Natural killer cell (primary cell): ENCODE results near the gene RAB44. TPM values are rescaled to one million over a fixed set of nuclear protein-coding genes. Genes with fewer than 3 reads are reported as not detected.

ENCODE experiments used
- ATAC-seq, 3 donors: fragments of 150-1000 bp in 2 of 3; fragments of 200-7000 bp in 1 of 3; cut with Tn5 transposase; 1 replicate in 1 of 3; 2 replicates in 2 of 3; pipeline ENCODE4 v1.10.0; 2021; ENCODE audit warnings: mild to moderate bottlenecking in 2 of 3, moderate library complexity in 2 of 3
- DNase-seq, 2 donors: peaks; one replicate each; pipeline versions ENCODE4 v3.0.0 to v3.0.0-alpha.2; 2013 to 2021; ENCODE audit warnings: mixed read lengths in 1 of 2
- H3K27ac ChIP-seq: one replicate; pipeline ENCODE4 v1.5.1; 2013; ENCODE audit warnings: mild to moderate bottlenecking, low read length
- H3K27me3 ChIP-seq: one replicate; pipeline ENCODE4 v1.6.1; 2013; ENCODE audit warnings: low read length; ENCODE audit not compliant: control insufficient read depth, insufficient read depth
- H3K36me3 ChIP-seq: one replicate; pipeline ENCODE4 v1.6.1; 2013; ENCODE audit warnings: low read length; ENCODE audit not compliant: control insufficient read depth, insufficient read depth
- H3K4me1 ChIP-seq: one replicate; pipeline ENCODE4 v1.6.1; 2013; ENCODE audit warnings: low read length; ENCODE audit not compliant: control insufficient read depth, insufficient read depth
- H3K4me3 ChIP-seq: one replicate; pipeline ENCODE4 v1.5.1; 2013; ENCODE audit warnings: low read length
- H3K9me3 ChIP-seq: one replicate; pipeline ENCODE4 v1.6.1; 2013; ENCODE audit warnings: low read length; ENCODE audit not compliant: control insufficient read depth, insufficient read depth
- H3K27ac Mint-ChIP-seq, 2 donors: one replicate each; pipeline ENCODE4 v1.8.0; 2022; ENCODE audit warnings: mild to moderate bottlenecking in 2 of 2, mixed read lengths in 2 of 2, moderate library complexity in 1 of 2
- H3K27me3 Mint-ChIP-seq, 2 donors: one replicate each; pipeline ENCODE4 v1.8.0; 2022; ENCODE audit warnings: low read depth in 2 of 2, mixed read lengths in 2 of 2
- H3K36me3 Mint-ChIP-seq: one replicate; pipeline ENCODE4 v1.8.0; 2022; ENCODE audit warnings: mixed read lengths
- H3K4me1 Mint-ChIP-seq, 2 donors: one replicate each; pipeline ENCODE4 v1.8.0; 2022; ENCODE audit warnings: mixed read lengths in 2 of 2
- H3K4me3 Mint-ChIP-seq: one replicate; pipeline ENCODE4 v1.8.0; 2022; ENCODE audit warnings: mild to moderate bottlenecking, moderate library complexity, mixed read lengths
- H3K9me3 Mint-ChIP-seq, 2 donors: one replicate each; pipeline ENCODE4 v1.8.0; 2022; ENCODE audit warnings: mixed read lengths in 2 of 2
- WGBS: methylation state at CpG from one replicate; pipeline ENCODE4 v1.1.7; 2013; ENCODE audit warnings: missing lambda C conversion rate; ENCODE audit not compliant: insufficient coverage; 5-methylcytosine and 5-hydroxymethylcytosine counted together
- intact Hi-C: fragments of 100-400 bp; cut with micrococcal nuclease; formaldehyde crosslinking; loops from one replicate; pipeline ENCODE4 v1.14.2; 2022
- total RNA-seq, 4 donors: library from RNA; stranded (reverse); fragments of 120-200 nt in 1 of 4; gene quantifications; one replicate each; pipeline versions ENCODE4 v1.2.3 to v1.2.4, GENCODE V29; 2013 to 2022
- TF ChIP-seq, protein P1 (sequence below): fragments of 200-600 bp; IDR thresholded peaks from one replicate; pipeline ENCODE4 v1.8.0; 2022; ENCODE audit warnings: antibody characterized with exemption

The RAB44 gene
- total RNA-seq, 3 donors from 2014 or later (not counting 1 experiment from before 2014, with no cell fraction given): 0.09 to 12.9 (median 0.70) TPM

DNA sequence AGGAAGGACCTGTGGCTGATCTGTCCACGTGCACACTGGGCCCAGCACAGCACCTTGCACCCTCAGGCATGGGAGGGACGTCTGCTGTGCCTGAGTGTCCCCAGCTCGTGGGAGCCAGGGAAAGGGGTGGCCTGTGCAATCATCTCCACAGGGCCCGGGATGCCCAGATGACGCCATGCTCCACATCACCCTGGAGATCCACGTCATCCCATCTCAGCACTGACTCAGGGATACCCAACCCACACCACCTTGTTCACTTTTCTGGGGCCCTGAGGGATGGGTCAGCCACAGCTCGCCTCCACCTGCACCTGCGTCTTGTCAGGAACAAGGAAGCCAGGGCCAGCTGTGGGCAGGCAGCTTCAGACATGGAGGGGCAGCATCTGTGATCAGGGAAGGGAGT lies 48.2 kb downstream of the RAB44 start:
- ATAC-seq (no peak), DNase-seq (no peak)
- H3K9me3 Mint-ChIP-seq: no peaks in the 10 kb centered on the region
- peaks cover 12% of the 10 kb centered on the region for H3K4me1 ChIP-seq
- WGBS: 79% methylated on average over 8 of the region's 8 CpGs
- TF ChIP-seq, protein P1, sequence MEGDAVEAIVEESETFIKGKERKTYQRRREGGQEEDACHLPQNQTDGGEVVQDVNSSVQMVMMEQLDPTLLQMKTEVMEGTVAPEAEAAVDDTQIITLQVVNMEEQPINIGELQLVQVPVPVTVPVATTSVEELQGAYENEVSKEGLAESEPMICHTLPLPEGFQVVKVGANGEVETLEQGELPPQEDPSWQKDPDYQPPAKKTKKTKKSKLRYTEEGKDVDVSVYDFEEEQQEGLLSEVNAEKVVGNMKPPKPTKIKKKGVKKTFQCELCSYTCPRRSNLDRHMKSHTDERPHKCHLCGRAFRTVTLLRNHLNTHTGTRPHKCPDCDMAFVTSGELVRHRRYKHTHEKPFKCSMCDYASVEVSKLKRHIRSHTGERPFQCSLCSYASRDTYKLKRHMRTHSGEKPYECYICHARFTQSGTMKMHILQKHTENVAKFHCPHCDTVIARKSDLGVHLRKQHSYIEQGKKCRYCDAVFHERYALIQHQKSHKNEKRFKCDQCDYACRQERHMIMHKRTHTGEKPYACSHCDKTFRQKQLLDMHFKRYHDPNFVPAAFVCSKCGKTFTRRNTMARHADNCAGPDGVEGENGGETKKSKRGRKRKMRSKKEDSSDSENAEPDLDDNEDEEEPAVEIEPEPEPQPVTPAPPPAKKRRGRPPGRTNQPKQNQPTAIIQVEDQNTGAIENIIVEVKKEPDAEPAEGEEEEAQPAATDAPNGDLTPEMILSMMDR: no peak
- no peak overlapping the region for H3K27ac Mint-ChIP-seq
- no peaks in the 10 kb centered on the region for H3K4me1 Mint-ChIP-seq
- peaks cover 0 to 4% of the 10 kb centered on the region in 2 donors for H3K27me3 Mint-ChIP-seq
- H3K9me3 ChIP-seq: peaks cover 14% of the 10 kb centered on the region
- H3K27me3 ChIP-seq: no peaks in the 10 kb centered on the region
- no peaks in the 10 kb centered on the region for H3K36me3 ChIP-seq
- H3K27ac ChIP-seq: no peak overlapping the region
- intact Hi-C loops: no loop called here
- H3K36me3 Mint-ChIP-seq: no peaks in the 10 kb centered on the region
- no peak overlapping the region for H3K4me3 Mint-ChIP-seq
- H3K4me3 ChIP-seq: no peak overlapping the region

DNA sequence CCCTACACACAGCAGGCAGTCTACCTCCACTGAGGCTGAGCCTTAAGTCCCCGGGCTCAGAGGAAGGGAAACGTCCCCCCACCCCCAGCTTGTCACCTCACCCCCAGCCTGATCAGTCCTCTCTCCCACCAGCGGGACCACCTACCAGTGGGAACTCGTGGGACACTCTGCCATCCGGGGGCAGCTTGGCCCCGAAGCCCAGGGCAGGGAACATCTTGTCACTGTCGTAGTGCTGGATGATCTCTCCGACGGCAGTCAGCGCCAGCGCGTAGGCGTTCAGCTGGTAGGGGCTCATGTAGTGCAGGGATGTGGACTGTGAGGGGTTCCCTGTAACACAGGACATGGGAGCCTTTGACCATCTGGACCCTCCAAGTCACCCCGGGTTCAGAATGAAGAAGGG lies 48.6 kb downstream of the RAB44 start:
- H3K36me3 ChIP-seq: no peaks in the 10 kb centered on the region

GRCh38 chr6:36749829-36750489 lies 52.3 kb downstream of the RAB44 start:
- Mint-ChIP-seq H3K36me3 (no peaks in the 10 kb centered on the region), H3K4me1 (peaks cover under 1 to 13% of the 10 kb centered on the region in 2 donors), H3K9me3 (no peaks in the 10 kb centered on the region), H3K27me3 (peaks cover 0 to 4% of the 10 kb centered on the region in 2 donors), H3K4me3 (no peak overlapping the region), H3K27ac (no peak overlapping the region)
- no peak overlapping the region for H3K27ac ChIP-seq
- no peak overlapping the region for H3K4me3 ChIP-seq
- WGBS: 99% methylated on average over 3 of the region's 5 CpGs
- H3K4me1 ChIP-seq: peaks cover 38% of the 10 kb centered on the region
- no peak for DNase-seq
- no peak for ATAC-seq
- H3K9me3 ChIP-seq: peaks cover 14% of the 10 kb centered on the region
- TF ChIP-seq, protein P1: no peak
- no peaks in the 10 kb centered on the region for H3K27me3 ChIP-seq
- intact Hi-C loops: no loop called here
- H3K36me3 ChIP-seq: no peaks in the 10 kb centered on the region

More for the DNA sequence above, 48.6 kb downstream of the RAB44 start:
- H3K27me3 ChIP-seq: no peaks in the 10 kb centered on the region
- no peak overlapping the region for H3K27ac ChIP-seq
- ATAC-seq (no peak), DNase-seq (no peak)
- 90% methylated on average over 13 of the region's 14 CpGs for WGBS
- no peaks in the 10 kb centered on the region for H3K36me3 Mint-ChIP-seq
- TF ChIP-seq, protein P1: no peak
- no peak overlapping the region for H3K27ac Mint-ChIP-seq
- H3K4me3 Mint-ChIP-seq: no peak overlapping the region
- intact Hi-C loops: no loop called here
- H3K9me3 Mint-ChIP-seq: no peaks in the 10 kb centered on the region
- H3K4me1 Mint-ChIP-seq: no peaks in the 10 kb centered on the region
- peaks cover 0 to 4% of the 10 kb centered on the region in 2 donors for H3K27me3 Mint-ChIP-seq
- H3K4me3 ChIP-seq: no peak overlapping the region
- peaks cover 16% of the 10 kb centered on the region for H3K4me1 ChIP-seq
- peaks cover 14% of the 10 kb centered on the region for H3K9me3 ChIP-seq

GRCh38 chr6:36751091-36751490 lies 53.5 kb downstream of the RAB44 start:
- WGBS: 87% methylated on average over 3 of the region's 3 CpGs
- Mint-ChIP-seq H3K9me3 (no peaks in the 10 kb centered on the region), H3K4me3 (no peak overlapping the region), H3K27me3 (peaks cover 0 to 4% of the 10 kb centered on the region in 2 donors), H3K36me3 (no peaks in the 10 kb centered on the region), H3K27ac (no peak overlapping the region), H3K4me1 (peaks cover 11 to 24% of the 10 kb centered on the region in 2 donors)
- Histone ChIP-seq H3K27me3 (no peaks in the 10 kb centered on the region), H3K9me3 (peaks cover 14% of the 10 kb centered on the region), H3K4me1 (peaks cover 49% of the 10 kb centered on the region), H3K27ac (no peak overlapping the region), H3K36me3 (no peaks in the 10 kb centered on the region), H3K4me3 (no peak overlapping the region)
- TF ChIP-seq, protein P1: no peak
- intact Hi-C loops: no loop called here
- DNase-seq (no peak), ATAC-seq (no peak)
